NCI-H1694 (cell line): ENCODE results near the gene TMCO4.
"Not testable (repeated sequence)": the region's sequence is repeated elsewhere in the genome, so short reads cannot be mapped to it uniquely, and the experiment has no call there.

Experiments
- DNase-seq: peaks from one replicate; lab custom pipeline; 2025; lab: John Stamatoyannopoulos, UW

TMCO4 gene

GRCh38 chr1:19637606-19638005 is 162.1 kb downstream of the TMCO4 start:
- DNase-seq: no peak

GRCh38 chr1:19636749-19637148 is 163.0 kb downstream of the TMCO4 start:
- DNase-seq: not testable (repeated sequence)

- DNase-seq: no peak
These were observed 163.7 kb downstream of the TMCO4 start for GRCh38 chr1:19636065-19636464.

GRCh38 chr1:19635646-19636045 is 164.1 kb downstream of the TMCO4 start:
- no peak for DNase-seq

- DNase-seq: not testable (repeated sequence)
These were observed 164.7 kb downstream of the TMCO4 start for GRCh38 chr1:19635064-19635463.

- DNase-seq: no peak
These were observed 166.6 kb downstream of the TMCO4 start for GRCh38 chr1:19633106-19633505.
